Adipose tissue (tissue), 3 donors: ENCODE data around the gene GRWD1. TPM values are rescaled to one million over a fixed set of nuclear protein-coding genes. Genes with fewer than 3 reads are reported as not detected.

ENCODE experiments used
- H3K27ac ChIP-seq: one replicate; pipeline ENCODE4 v1.5.1; 2013; ENCODE audit warnings: low read depth, low read length
- WGBS, 3 donors: extraction: QIAGEN DNeasy Blood & Tissue Kit; methylation state at CpG; one replicate each; pipeline ENCODE4 v1.1.7; 2013; 5-methylcytosine and 5-hydroxymethylcytosine counted together
- polyA plus RNA-seq, 3 donors: library from polyadenylated mRNA; stranded (reverse); fragments of 200-250 nt; gene quantifications; one replicate each; pipeline ENCODE4 v1.2.3, GENCODE V29; 2013
- donor health status: healthy with polysubstance abuse.
- donor health status: Bipolar disorder and iron deficiency.
- donor health status: healthy.

The GRWD1 gene
- polyA plus RNA-seq, 3 donors = 7.5 to 29.5 (median 12.7) TPM

GRCh38 chr19:48501494-48502349, 55.9 kb downstream of the GRWD1 start:
- WGBS, 3 donors = 0 to 5% (median 3%) methylated on average over 16 to 20 of the region's 20 CpGs
- no peak overlapping the region for H3K27ac ChIP-seq

GRCh38 chr19:48502350-48503018, 56.7 kb downstream of the GRWD1 start:
- H3K27ac ChIP-seq = no peak overlapping the region

GRCh38 chr19:48506138-48506733, 60.5 kb downstream of the GRWD1 start:
- 90 to 93% (median 91%) methylated on average over 5 of the region's 5 CpGs for WGBS, 3 donors
- H3K27ac ChIP-seq = no peak overlapping the region

More at GRCh38 chr19:48502350-48503018, 56.7 kb downstream of the GRWD1 start:
- WGBS, 3 donors = 26 to 34% (median 32%) methylated on average over 25 to 27 of the region's 27 CpGs

Other genes starting within 250 kb of the GRWD1 start
- 10 to 100 TPM; 15.4 to 41.2 (median 31.8) TPM for gene CARD8, start 190.1 kb upstream of the GRWD1 start, polyA plus RNA-seq
- 1 to 10 TPM in 1 of 3 donors, under 1 TPM in 1, not detected in 1; 0.07 to 1.9 TPM for gene ZNF114, start 175.9 kb upstream of the GRWD1 start, polyA plus RNA-seq
- 100 to 1,000 TPM in 1 of 3 donors, 10 to 100 TPM in 1, 1 to 10 TPM in 1; 8.6 to 115 (median 89.1) TPM for gene EMP3, start 120.4 kb upstream of the GRWD1 start, polyA plus RNA-seq
- 10 to 100 TPM in 1 of 3 donors, 1 to 10 TPM in 2; 3.8 to 12.8 (median 7.4) TPM for gene TMEM143, start 82.0 kb upstream of the GRWD1 start, polyA plus RNA-seq
- gene SYNGR4, start 81.6 kb upstream of the GRWD1 start, polyA plus RNA-seq = under 1 TPM in 1 of 3 donors, not detected in 2; 0.94 TPM
- 10 to 100 TPM; 86.8 to 98.2 (median 95.7) TPM for gene KDELR1, start 54.4 kb upstream of the GRWD1 start, polyA plus RNA-seq
- under 1 TPM; 0.07 to 0.34 (median 0.15) TPM for gene GRIN2D, start 52.3 kb upstream of the GRWD1 start, polyA plus RNA-seq
- gene KCNJ14, start 9.6 kb downstream of the GRWD1 start, polyA plus RNA-seq = under 1 TPM; 0.11 to 0.58 (median 0.17) TPM
- gene CYTH2, start 23.4 kb downstream of the GRWD1 start, polyA plus RNA-seq = 10 to 100 TPM; 36.5 to 50.2 (median 40.7) TPM
- gene LMTK3, start 65.9 kb downstream of the GRWD1 start, polyA plus RNA-seq = 1 to 10 TPM in 1 of 3 donors, under 1 TPM in 2; 0.22 to 1.6 (median 0.22) TPM
- under 1 TPM; 0.20 to 0.90 (median 0.45) TPM for gene SULT2B1, start 106.2 kb downstream of the GRWD1 start, polyA plus RNA-seq
- not detected for gene SPACA4, start 160.8 kb downstream of the GRWD1 start, polyA plus RNA-seq
- gene FAM83E, start 169.1 kb downstream of the GRWD1 start, polyA plus RNA-seq = 1 to 10 TPM in 2 of 3 donors, under 1 TPM in 1; 0.56 to 4.2 (median 1.3) TPM
- gene RPL18, start 173.2 kb downstream of the GRWD1 start, polyA plus RNA-seq = 1,000 to 10,000 TPM; 2,059 to 2,549 (median 2,360) TPM
- 10 to 100 TPM in 2 of 3 donors, 1 to 10 TPM in 1; 8.4 to 17.8 (median 17.7) TPM for gene SPHK2, start 173.5 kb downstream of the GRWD1 start, polyA plus RNA-seq
- 10 to 100 TPM in 1 of 3 donors, 1 to 10 TPM in 2; 2.9 to 10.9 (median 8.1) TPM for gene DBP, start 191.4 kb downstream of the GRWD1 start, polyA plus RNA-seq
- 10 to 100 TPM in 1 of 3 donors, 1 to 10 TPM in 2; 2.6 to 21.3 (median 2.7) TPM for gene CA11, start 200.2 kb downstream of the GRWD1 start, polyA plus RNA-seq
- under 1 TPM in 2 of 3 donors, not detected in 1; 0.23 to 0.27 TPM for gene NTN5, start 227.0 kb downstream of the GRWD1 start, polyA plus RNA-seq
- 1 to 10 TPM; 1.5 to 7.1 (median 3.2) TPM for gene FUT2, start 250.0 kb downstream of the GRWD1 start, polyA plus RNA-seq